GM12878 (cell line): ENCODE data around the gene NSL1. TPM values are rescaled to one million over a fixed set of nuclear protein-coding genes. Genes with fewer than 3 reads are reported as not detected.

ENCODE experiments used
- CBFB ChIP-seq: IDR thresholded peaks from 2 replicates; pipeline ENCODE4 v1.6.1; 2016; ENCODE audit warnings: antibody characterized with exemption, low read depth
- ESRRA ChIP-seq: IDR thresholded peaks from 2 replicates; pipeline ENCODE4 v1.6.1; 2012; ENCODE audit warnings: mild to moderate bottlenecking, low read length, improper control_type of control experiment
- IKZF1 ChIP-seq: fragments of 450-650 bp; conservative IDR thresholded peaks from 2 replicates; pipeline ENCODE4 v1.6.1; 2017; ENCODE audit warnings: antibody characterized with exemption, mild to moderate bottlenecking
- LARP7 ChIP-seq: fragments of 450-650 bp; IDR thresholded peaks from 2 replicates; pipeline ENCODE4 v1.6.1; 2017; ENCODE audit warnings: mild to moderate bottlenecking
- MTA3 ChIP-seq: IDR thresholded peaks from 2 replicates; pipeline ENCODE4 v1.6.1; 2012; ENCODE audit warnings: low read length, inconsistent platforms, borderline replicate concordance
- NFYB ChIP-seq: IDR thresholded peaks from 2 replicates; pipeline ENCODE4 v1.6.1; 2011; ENCODE audit warnings: low read depth, mild to moderate bottlenecking, low read length, improper control_type of control experiment, moderate library complexity; ENCODE audit not compliant: insufficient read depth
- POLR2AphosphoS5 ChIP-seq: IDR thresholded peaks from 2 replicates; pipeline ENCODE4 v1.6.1; 2011; ENCODE audit warnings: mild to moderate bottlenecking, low read length, inconsistent platforms
- RBBP5 ChIP-seq: fragments of 200-600 bp; sonication (generic); conservative IDR thresholded peaks from 2 replicates; pipeline ENCODE4 v1.6.1; 2016
- REST ChIP-seq: IDR thresholded peaks from 2 replicates; pipeline ENCODE4 v1.6.1; 2012; ENCODE audit warnings: mild to moderate bottlenecking, low read depth, low read length
- SIX5 ChIP-seq: IDR thresholded peaks from 2 replicates; pipeline ENCODE4 v1.6.1; 2011; ENCODE audit warnings: mild to moderate bottlenecking, low read depth, low read length, moderate library complexity; ENCODE audit not compliant: severe bottlenecking
- SMAD1 ChIP-seq: fragments of 450-650 bp; IDR thresholded peaks from 2 replicates; pipeline ENCODE4 v1.6.1; 2018; ENCODE audit warnings: mild to moderate bottlenecking, low read depth; ENCODE audit not compliant: partially characterized antibody
- SRF ChIP-seq, 2 experiments: IDR thresholded peaks; 2 replicates each; pipeline ENCODE4 v1.6.1; 2011; ENCODE audit warnings: low read depth in 2 of 2, low read length in 2 of 2, mild to moderate bottlenecking in 1 of 2, moderate library complexity in 1 of 2
- polyA plus RNA-seq, 11 experiments: library from polyadenylated mRNA; depleted of rRNA in 4 of 11; unstranded in 6 of 11; stranded (reverse) in 5 of 11; fragments of >200 nt; fragmentation: Nextera tagmentation in 4 of 11; fragmentation: Illumina TruSeq in 1 of 11; extraction: Ambion mirVana in 4 of 11; extraction: Trizol in 1 of 11; gene quantifications; 1 replicate in 1 of 11; 2 replicates in 10 of 11; pipeline versions ENCODE4 v1.2.1 to v1.2.3, GENCODE V29; 2011 to 2016; ENCODE audit warnings: inconsistent platforms in 2 of 11, missing spikeins in 2 of 11, low read depth in 1 of 11
- total RNA-seq, 4 experiments: library from RNA; depleted of rRNA in 3 of 4; stranded (reverse); fragments of >200 nt in 3 of 4; fragmentation: Illumina TruSeq in 1 of 4; extraction: Trizol in 1 of 4; gene quantifications; 2 replicates each; pipeline versions ENCODE4 v1.2.1 to v1.2.3, GENCODE V29; 2013 to 2021
- TF ChIP-seq, protein P1 (sequence below): fragments of 150-350 bp; IDR thresholded peaks from 2 replicates; pipeline ENCODE4 v1.6.1; 2016; ENCODE audit warnings: low read depth, low read length
- TF ChIP-seq, protein P2 (sequence below): fragments of 450-650 bp; formaldehyde crosslinking; IDR thresholded peaks from 2 replicates; pipeline ENCODE4 v1.5.0; 2022; ENCODE audit warnings: mild to moderate bottlenecking, missing genetic modification characterization
- TF ChIP-seq, protein P3 (sequence below): fragments of 450-650 bp; IDR thresholded peaks from 2 replicates; pipeline ENCODE4 v1.6.1; 2016; ENCODE audit warnings: mild to moderate bottlenecking, moderate library complexity, borderline replicate concordance

NSL1 gene
- total and polyA plus RNA-seq, 10 of the 15 experiments (the other 5 are each of a cell fraction or from before 2014, with no cell fraction given), result 36.7 to 74.2 (median 46.4) TPM

DNA sequence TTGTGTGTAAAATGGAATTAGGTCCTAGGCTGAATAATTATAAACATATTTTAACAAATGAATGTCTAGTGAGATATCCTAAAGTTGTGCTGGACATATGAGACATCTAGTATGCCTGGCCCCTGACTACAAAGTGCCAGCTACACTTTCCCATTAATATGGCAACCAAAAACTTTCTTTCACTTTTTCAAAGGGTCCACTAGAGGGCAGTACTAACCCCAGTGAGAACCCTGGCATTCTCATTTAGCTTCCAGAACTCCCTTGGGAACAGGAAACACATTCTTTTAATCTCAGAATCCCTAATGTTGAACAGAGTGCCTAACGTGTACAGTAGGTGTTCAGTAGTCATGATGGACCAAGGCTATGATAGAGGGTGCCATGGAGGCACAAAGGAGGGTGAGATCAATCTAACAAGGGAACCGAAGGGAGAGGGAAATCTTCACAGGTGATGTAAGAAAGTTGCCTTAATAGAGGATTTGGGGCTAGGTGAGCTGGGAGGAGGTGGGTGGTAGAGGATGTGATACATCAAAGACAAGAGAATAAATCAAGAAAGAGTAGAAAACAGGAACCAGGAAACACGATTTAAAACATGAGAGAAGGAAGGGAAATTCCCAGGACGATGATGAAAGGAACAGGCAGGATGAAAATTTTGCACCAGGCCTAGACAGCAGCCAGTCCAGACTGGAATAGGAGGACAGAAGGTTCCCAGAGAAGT lies 41.6 kb downstream of the NSL1 start (continued):
- TF ChIP-seq, protein P1, sequence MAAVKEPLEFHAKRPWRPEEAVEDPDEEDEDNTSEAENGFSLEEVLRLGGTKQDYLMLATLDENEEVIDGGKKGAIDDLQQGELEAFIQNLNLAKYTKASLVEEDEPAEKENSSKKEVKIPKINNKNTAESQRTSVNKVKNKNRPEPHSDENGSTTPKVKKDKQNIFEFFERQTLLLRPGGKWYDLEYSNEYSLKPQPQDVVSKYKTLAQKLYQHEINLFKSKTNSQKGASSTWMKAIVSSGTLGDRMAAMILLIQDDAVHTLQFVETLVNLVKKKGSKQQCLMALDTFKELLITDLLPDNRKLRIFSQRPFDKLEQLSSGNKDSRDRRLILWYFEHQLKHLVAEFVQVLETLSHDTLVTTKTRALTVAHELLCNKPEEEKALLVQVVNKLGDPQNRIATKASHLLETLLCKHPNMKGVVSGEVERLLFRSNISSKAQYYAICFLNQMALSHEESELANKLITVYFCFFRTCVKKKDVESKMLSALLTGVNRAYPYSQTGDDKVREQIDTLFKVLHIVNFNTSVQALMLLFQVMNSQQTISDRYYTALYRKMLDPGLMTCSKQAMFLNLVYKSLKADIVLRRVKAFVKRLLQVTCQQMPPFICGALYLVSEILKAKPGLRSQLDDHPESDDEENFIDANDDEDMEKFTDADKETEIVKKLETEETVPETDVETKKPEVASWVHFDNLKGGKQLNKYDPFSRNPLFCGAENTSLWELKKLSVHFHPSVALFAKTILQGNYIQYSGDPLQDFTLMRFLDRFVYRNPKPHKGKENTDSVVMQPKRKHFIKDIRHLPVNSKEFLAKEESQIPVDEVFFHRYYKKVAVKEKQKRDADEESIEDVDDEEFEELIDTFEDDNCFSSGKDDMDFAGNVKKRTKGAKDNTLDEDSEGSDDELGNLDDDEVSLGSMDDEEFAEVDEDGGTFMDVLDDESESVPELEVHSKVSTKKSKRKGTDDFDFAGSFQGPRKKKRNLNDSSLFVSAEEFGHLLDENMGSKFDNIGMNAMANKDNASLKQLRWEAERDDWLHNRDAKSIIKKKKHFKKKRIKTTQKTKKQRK, result no peak
- TF ChIP-seq REST (no peak), CBFB (no peak), POLR2AphosphoS5 (no peak), SMAD1 (no peak), SIX5 (no peak), MTA3 (no peak), ESRRA (no peak), SRF (IDR thresholded peaks at IDR 0.05; ENCODE audit: low read depth in 2 of 2, low read length in 2 of 2) (no peak), NFYB (no peak), LARP7 (no peak), RBBP5 (no peak), IKZF1 (peak; percentile 84)
- TF ChIP-seq, protein P2, sequence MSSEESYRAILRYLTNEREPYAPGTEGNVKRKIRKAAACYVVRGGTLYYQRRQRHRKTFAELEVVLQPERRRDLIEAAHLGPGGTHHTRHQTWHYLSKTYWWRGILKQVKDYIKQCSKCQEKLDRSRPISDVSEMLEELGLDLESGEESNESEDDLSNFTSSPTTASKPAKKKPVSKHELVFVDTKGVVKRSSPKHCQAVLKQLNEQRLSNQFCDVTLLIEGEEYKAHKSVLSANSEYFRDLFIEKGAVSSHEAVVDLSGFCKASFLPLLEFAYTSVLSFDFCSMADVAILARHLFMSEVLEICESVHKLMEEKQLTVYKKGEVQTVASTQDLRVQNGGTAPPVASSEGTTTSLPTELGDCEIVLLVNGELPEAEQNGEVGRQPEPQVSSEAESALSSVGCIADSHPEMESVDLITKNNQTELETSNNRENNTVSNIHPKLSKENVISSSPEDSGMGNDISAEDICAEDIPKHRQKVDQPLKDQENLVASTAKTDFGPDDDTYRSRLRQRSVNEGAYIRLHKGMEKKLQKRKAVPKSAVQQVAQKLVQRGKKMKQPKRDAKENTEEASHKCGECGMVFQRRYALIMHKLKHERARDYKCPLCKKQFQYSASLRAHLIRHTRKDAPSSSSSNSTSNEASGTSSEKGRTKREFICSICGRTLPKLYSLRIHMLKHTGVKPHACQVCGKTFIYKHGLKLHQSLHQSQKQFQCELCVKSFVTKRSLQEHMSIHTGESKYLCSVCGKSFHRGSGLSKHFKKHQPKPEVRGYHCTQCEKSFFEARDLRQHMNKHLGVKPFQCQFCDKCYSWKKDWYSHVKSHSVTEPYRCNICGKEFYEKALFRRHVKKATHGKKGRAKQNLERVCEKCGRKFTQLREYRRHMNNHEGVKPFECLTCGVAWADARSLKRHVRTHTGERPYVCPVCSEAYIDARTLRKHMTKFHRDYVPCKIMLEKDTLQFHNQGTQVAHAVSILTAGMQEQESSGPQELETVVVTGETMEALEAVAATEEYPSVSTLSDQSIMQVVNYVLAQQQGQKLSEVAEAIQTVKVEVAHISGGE (CRISPR knock-in tag), result no peak
- TF ChIP-seq, protein P3, sequence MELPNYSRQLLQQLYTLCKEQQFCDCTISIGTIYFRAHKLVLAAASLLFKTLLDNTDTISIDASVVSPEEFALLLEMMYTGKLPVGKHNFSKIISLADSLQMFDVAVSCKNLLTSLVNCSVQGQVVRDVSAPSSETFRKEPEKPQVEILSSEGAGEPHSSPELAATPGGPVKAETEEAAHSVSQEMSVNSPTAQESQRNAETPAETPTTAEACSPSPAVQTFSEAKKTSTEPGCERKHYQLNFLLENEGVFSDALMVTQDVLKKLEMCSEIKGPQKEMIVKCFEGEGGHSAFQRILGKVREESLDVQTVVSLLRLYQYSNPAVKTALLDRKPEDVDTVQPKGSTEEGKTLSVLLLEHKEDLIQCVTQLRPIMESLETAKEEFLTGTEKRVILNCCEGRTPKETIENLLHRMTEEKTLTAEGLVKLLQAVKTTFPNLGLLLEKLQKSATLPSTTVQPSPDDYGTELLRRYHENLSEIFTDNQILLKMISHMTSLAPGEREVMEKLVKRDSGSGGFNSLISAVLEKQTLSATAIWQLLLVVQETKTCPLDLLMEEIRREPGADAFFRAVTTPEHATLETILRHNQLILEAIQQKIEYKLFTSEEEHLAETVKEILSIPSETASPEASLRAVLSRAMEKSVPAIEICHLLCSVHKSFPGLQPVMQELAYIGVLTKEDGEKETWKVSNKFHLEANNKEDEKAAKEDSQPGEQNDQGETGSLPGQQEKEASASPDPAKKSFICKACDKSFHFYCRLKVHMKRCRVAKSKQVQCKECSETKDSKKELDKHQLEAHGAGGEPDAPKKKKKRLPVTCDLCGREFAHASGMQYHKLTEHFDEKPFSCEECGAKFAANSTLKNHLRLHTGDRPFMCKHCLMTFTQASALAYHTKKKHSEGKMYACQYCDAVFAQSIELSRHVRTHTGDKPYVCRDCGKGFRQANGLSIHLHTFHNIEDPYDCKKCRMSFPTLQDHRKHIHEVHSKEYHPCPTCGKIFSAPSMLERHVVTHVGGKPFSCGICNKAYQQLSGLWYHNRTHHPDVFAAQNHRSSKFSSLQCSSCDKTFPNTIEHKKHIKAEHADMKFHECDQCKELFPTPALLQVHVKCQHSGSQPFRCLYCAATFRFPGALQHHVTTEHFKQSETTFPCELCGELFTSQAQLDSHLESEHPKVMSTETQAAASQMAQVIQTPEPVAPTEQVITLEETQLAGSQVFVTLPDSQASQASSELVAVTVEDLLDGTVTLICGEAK, result no peak; the same call in 1 of the 2 replicates
